GM12878 (cell line): ENCODE measurements around the gene CDC42BPB. TPM values are rescaled to one million over a fixed set of nuclear protein-coding genes. Genes with fewer than 3 reads are reported as not detected.

ENCODE experiments used
- ATAC-seq: fragments of 200-7000 bp; cut with Tn5 transposase; 3 replicates; pipeline ENCODE4 v1.9.1; 2020; ENCODE audit warnings: mild to moderate bottlenecking, moderate library complexity
- BruUV-seq: library from RNA; stranded (reverse); fragments of 400-500 nt; replicated peaks from 2 replicates; lab custom pipeline; 2021; lab: Mats Ljungman, UMichigan
- CTCF ChIA-PET: fragments of 300-600 bp; sonication (Branson Sonifier 250); formaldehyde crosslinking; extraction: SDS; loops from one replicate; lab custom pipeline; 2021; ENCODE audit warnings: inconsistent platforms; lab: Yijun Ruan, JAX
- POLR2A ChIA-PET: fragments of 350-600 bp; formaldehyde crosslinking; extraction: SDS; loops from one replicate; lab custom pipeline; 2021; ENCODE audit warnings: inconsistent platforms; lab: Charles Lee
- RAD21 ChIA-PET: fragments of 300-600 bp; sonication (Branson Sonifier 250); formaldehyde crosslinking; loops from one replicate; lab custom pipeline; 2023; ENCODE audit warnings: antibody characterized with exemption; ENCODE audit not compliant: unreplicated experiment; lab: Charles Lee
- SMC1A ChIA-PET: fragments of 300-600 bp; sonication (Branson Sonifier 250); formaldehyde crosslinking; loops from one replicate; lab custom pipeline; 2023; ENCODE audit not compliant: unreplicated experiment, uncharacterized antibody; lab: Charles Lee
- DNase-seq: peaks from one replicate; pipeline ENCODE4 v3.0.0-alpha.2; 2011; ENCODE audit warnings: low read depth, low spot score
- FAIRE-seq: peaks from 3 replicates; lab custom pipeline; 2011; peaks lifted over from hg19 to GRCh38; lab: Jason Lieb, UNC
- H2AFZ ChIP-seq: 2 replicates; pipeline ENCODE4 v1.6.0; 2011; ENCODE audit warnings: low read depth, low read length, control low read depth; ENCODE audit not compliant: control insufficient read depth
- H3K27ac ChIP-seq: 2 replicates; pipeline ENCODE4 v1.5.1; 2011; ENCODE audit warnings: control low read depth; ENCODE audit not compliant: control insufficient read depth, insufficient read depth
- H3K27me3 ChIP-seq, 2 experiments: replicated peaks in 1 of 2; 2 replicates each; pipeline versions ENCODE4 v1.6.0 to v1.6.1; 2011; ENCODE audit warnings: low read length in 1 of 2; ENCODE audit not compliant: control insufficient read depth in 2 of 2, insufficient read depth in 2 of 2
- H3K36me3 ChIP-seq, 2 experiments: 2 replicates each; pipeline ENCODE4 v1.5.1; 2011; ENCODE audit warnings: low read length in 1 of 2; ENCODE audit not compliant: control insufficient read depth in 2 of 2, insufficient read depth in 2 of 2
- H3K4me1 ChIP-seq: 2 replicates; pipeline ENCODE4 v1.6.1; 2011; ENCODE audit warnings: mild to moderate bottlenecking, low read length, moderate library complexity, mixed read lengths; ENCODE audit not compliant: control insufficient read depth, insufficient read depth
- H3K4me2 ChIP-seq: 2 replicates; pipeline ENCODE4 v1.6.0; 2011; ENCODE audit warnings: control low read depth; ENCODE audit not compliant: control insufficient read depth, insufficient read depth
- H3K4me3 ChIP-seq: fragments of 200-600 bp; sonication (generic); 2 replicates; pipeline ENCODE4 v1.5.1; 2016
- H3K79me2 ChIP-seq: 2 replicates; pipeline ENCODE4 v1.6.0; 2011; ENCODE audit warnings: low read length; ENCODE audit not compliant: control insufficient read depth, insufficient read depth
- H3K9ac ChIP-seq: 2 replicates; pipeline ENCODE4 v1.8.0; 2011; ENCODE audit warnings: low read length, control low read depth, mixed read lengths; ENCODE audit not compliant: control insufficient read depth, insufficient read depth
- H3K9me3 ChIP-seq: replicated peaks from 3 replicates; pipeline ENCODE4 v1.5.1; 2011; ENCODE audit warnings: mild to moderate bottlenecking, low read length; ENCODE audit not compliant: control insufficient read depth, insufficient read depth
- H4K20me1 ChIP-seq: 2 replicates; pipeline ENCODE4 v1.6.0; 2011; ENCODE audit not compliant: control insufficient read depth, insufficient read depth
- ESRRA ChIP-seq: IDR thresholded peaks from 2 replicates; pipeline ENCODE4 v1.6.1; 2012; ENCODE audit warnings: mild to moderate bottlenecking, low read length, improper control_type of control experiment
- WGBS: methylation state at CpG from one replicate; pipeline ENCODE4 v1.1.6; 2016; ENCODE audit warnings: low lambda C conversion rate; ENCODE audit not compliant: insufficient replicate concordance, insufficient coverage; ENCODE audit errors: missing lambda C conversion rate; 5-methylcytosine and 5-hydroxymethylcytosine counted together
- in situ Hi-C: fragments of 300-500 bp; cut with MboI; formaldehyde crosslinking; loops from 9 replicates; pipeline ENCODE4 v1.14.3; 2018; ENCODE audit warnings: mixed read lengths
- intact Hi-C: fragments of 100-400 bp; cut with micrococcal nuclease; formaldehyde crosslinking; loops from one replicate; pipeline ENCODE4 v1.14.2; 2022; ENCODE audit not compliant: unreplicated experiment
- polyA plus RNA-seq, 11 experiments: library from polyadenylated mRNA; depleted of rRNA in 4 of 11; unstranded in 6 of 11; stranded (reverse) in 5 of 11; fragments of >200 nt; fragmentation: Nextera tagmentation in 4 of 11; fragmentation: Illumina TruSeq in 1 of 11; extraction: Ambion mirVana in 4 of 11; extraction: Trizol in 1 of 11; gene quantifications; 1 replicate in 1 of 11; 2 replicates in 10 of 11; pipeline versions ENCODE4 v1.2.1 to v1.2.3, GENCODE V29; 2011 to 2016; ENCODE audit warnings: inconsistent platforms in 2 of 11, missing spikeins in 2 of 11, low read depth in 1 of 11
- total RNA-seq, 4 experiments: library from RNA; depleted of rRNA in 3 of 4; stranded (reverse); fragments of >200 nt in 3 of 4; fragmentation: Illumina TruSeq in 1 of 4; extraction: Trizol in 1 of 4; gene quantifications; 2 replicates each; pipeline versions ENCODE4 v1.2.1 to v1.2.3, GENCODE V29; 2013 to 2021
- TF ChIP-seq, protein P1 (sequence below): IDR thresholded peaks from 2 replicates; pipeline ENCODE4 v1.6.1; 2012; ENCODE audit warnings: improper control_type of control experiment, low read depth, low read length; ENCODE audit not compliant: insufficient replicate concordance

Gene CDC42BPB
- total and polyA plus RNA-seq, 10 of the 15 experiments (the other 5 are each of a cell fraction or from before 2014, with no cell fraction given) = 0.42 to 22.1 (median 13.3) TPM

DNA sequence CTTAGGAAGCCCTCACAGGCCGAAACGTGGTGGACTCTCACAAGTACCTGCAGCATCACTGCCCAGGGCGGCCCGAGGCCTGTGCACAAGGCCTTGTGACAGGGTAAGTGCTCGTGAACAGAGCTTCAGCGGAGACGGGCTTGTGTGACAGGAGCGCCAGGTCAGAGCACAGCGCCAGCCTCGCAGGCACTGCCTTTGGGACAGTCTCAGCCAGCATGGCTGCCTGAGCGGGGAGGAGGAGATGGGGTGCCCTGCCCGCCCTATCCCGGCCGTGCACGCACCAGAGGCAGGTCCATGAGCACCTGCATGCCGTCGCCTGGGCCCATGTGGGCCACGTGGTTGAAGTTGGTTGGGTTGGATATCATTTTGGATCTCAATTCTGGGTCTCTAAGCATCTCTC lies 118.0 kb downstream of the CDC42BPB start:
- Histone ChIP-seq H3K27me3 (no peaks in the 10 kb centered on the region), H3K4me2 (no peak overlapping the region), H3K9me3 (no peaks in the 10 kb centered on the region), H4K20me1 (no peaks in the 10 kb centered on the region), H3K4me3 (no peak overlapping the region), H3K27ac (no peak overlapping the region), H2AFZ (no peak overlapping the region), H3K36me3 (peaks cover 3% of the 10 kb centered on the region in 2 experiments; a peak in 3 of 4 replicates), H3K79me2 (no peaks in the 10 kb centered on the region), H3K9ac (no peak overlapping the region), H3K4me1 (no peaks in the 10 kb centered on the region)
- no peak for DNase-seq
- TF ChIP-seq, protein P1, sequence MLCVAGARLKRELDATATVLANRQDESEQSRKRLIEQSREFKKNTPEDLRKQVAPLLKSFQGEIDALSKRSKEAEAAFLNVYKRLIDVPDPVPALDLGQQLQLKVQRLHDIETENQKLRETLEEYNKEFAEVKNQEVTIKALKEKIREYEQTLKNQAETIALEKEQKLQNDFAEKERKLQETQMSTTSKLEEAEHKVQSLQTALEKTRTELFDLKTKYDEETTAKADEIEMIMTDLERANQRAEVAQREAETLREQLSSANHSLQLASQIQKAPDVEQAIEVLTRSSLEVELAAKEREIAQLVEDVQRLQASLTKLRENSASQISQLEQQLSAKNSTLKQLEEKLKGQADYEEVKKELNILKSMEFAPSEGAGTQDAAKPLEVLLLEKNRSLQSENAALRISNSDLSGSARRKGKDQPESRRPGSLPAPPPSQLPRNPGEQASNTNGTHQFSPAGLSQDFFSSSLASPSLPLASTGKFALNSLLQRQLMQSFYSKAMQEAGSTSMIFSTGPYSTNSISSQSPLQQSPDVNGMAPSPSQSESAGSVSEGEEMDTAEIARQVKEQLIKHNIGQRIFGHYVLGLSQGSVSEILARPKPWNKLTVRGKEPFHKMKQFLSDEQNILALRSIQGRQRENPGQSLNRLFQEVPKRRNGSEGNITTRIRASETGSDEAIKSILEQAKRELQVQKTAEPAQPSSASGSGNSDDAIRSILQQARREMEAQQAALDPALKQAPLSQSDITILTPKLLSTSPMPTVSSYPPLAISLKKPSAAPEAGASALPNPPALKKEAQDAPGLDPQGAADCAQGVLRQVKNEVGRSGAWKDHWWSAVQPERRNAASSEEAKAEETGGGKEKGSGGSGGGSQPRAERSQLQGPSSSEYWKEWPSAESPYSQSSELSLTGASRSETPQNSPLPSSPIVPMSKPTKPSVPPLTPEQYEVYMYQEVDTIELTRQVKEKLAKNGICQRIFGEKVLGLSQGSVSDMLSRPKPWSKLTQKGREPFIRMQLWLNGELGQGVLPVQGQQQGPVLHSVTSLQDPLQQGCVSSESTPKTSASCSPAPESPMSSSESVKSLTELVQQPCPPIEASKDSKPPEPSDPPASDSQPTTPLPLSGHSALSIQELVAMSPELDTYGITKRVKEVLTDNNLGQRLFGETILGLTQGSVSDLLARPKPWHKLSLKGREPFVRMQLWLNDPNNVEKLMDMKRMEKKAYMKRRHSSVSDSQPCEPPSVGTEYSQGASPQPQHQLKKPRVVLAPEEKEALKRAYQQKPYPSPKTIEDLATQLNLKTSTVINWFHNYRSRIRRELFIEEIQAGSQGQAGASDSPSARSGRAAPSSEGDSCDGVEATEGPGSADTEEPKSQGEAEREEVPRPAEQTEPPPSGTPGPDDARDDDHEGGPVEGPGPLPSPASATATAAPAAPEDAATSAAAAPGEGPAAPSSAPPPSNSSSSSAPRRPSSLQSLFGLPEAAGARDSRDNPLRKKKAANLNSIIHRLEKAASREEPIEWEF = no peak
- no peak for TF ChIP-seq ESRRA
- RAD21 ChIA-PET = no interaction called here
- no peak for FAIRE-seq
- no peak for ATAC-seq
- CTCF ChIA-PET = no interaction called here
- intact Hi-C loops (no loop called here), in situ Hi-C loops (no loop called here)
- BruUV-seq = no TSS peak
- POLR2A ChIA-PET = no interaction called here
- WGBS = 70% methylated on average over 18 of the region's 18 CpGs
- SMC1A ChIA-PET = no interaction called here
